GM10266 (cell line): ENCODE data around the gene DPF3.
"Not testable (repeated sequence)": the region's sequence is repeated elsewhere in the genome, so short reads cannot be mapped to it uniquely, and the experiment has no call there.

Experiments used
- DNase-seq: peaks from one replicate; pipeline ENCODE4 v3.0.0; 2012; ENCODE audit errors: extremely low spot score
- CTCF ChIP-seq: IDR thresholded peaks from 2 replicates; pipeline ENCODE4 v1.5.1; 2012; ENCODE audit warnings: mild to moderate bottlenecking, low read depth; ENCODE audit not compliant: control insufficient read depth, insufficient read depth; ENCODE audit errors: missing control alignments

Gene DPF3

GRCh38 chr14:72753879-72754400 lies 140.0 kb downstream of the DPF3 start:
- TF ChIP-seq CTCF = no peak
- DNase-seq = no peak

- DNase-seq = no peak
- no peak for TF ChIP-seq CTCF
Observed at GRCh38 chr14:72753044-72753710, 140.7 kb downstream of the DPF3 start.

- no peak for TF ChIP-seq CTCF
- no peak for DNase-seq
Observed at GRCh38 chr14:72752034-72752412, 141.9 kb downstream of the DPF3 start.

GRCh38 chr14:72751276-72752033 lies 142.4 kb downstream of the DPF3 start:
- TF ChIP-seq CTCF = no peak

GRCh38 chr14:72748921-72749320 lies 145.0 kb downstream of the DPF3 start:
- DNase-seq = not testable (repeated sequence)

More at GRCh38 chr14:72751276-72752033, 142.4 kb downstream of the DPF3 start:
- DNase-seq = no peak

- no peak for DNase-seq
- TF ChIP-seq CTCF = no peak
Observed at GRCh38 chr14:72747652-72748051, 146.2 kb downstream of the DPF3 start.

GRCh38 chr14:72745991-72746980 lies 147.6 kb downstream of the DPF3 start:
- DNase-seq = no peak
- TF ChIP-seq CTCF = no peak
